ENCODE results near the gene AARS2.

Gene AARS2

DNA sequence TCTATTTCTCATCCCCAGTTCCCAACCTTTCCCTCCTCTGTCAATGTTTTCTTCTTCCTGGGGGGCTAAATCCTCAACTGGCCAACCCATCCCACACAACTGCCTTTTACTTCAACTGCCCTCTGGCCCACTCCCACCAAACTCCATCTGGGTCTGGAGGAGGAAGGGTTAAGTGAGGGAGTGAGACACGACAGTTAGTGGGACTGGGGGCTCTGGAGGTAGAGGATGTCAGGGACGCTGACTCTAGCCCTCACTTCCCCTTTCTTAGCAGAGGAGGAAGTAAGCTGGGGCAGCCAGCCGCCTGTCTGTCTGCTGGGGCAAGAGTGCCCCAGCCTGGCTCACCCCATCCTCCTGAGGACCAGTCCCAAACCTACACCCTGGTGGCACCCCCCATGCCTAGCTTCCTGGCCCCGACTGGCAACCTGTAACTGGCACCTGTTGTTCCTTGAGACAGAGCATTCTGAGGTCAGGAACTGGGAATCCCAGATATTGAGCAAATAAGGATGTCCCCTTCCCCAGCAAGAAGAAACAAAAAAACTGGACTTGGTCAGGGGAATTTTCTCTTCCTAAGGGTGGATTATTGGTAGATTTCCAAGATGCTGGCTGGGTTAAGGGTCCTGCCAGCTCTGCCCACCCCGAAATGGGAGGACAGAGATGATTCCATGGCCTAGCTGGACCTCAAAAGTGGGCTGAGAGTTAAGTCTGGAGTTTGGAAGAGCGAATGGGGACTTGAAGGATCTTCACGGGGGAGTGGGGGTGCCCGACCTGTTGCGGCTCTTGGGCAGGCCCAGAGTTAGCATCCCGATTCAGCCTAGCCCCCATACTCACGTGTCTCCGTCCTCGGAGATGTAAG lies 48.8 kb downstream of the AARS2 start:
- DNase-seq (ENCODE audit: low spot score), result peak; percentile 70
- TF ChIP-seq, protein P1, sequence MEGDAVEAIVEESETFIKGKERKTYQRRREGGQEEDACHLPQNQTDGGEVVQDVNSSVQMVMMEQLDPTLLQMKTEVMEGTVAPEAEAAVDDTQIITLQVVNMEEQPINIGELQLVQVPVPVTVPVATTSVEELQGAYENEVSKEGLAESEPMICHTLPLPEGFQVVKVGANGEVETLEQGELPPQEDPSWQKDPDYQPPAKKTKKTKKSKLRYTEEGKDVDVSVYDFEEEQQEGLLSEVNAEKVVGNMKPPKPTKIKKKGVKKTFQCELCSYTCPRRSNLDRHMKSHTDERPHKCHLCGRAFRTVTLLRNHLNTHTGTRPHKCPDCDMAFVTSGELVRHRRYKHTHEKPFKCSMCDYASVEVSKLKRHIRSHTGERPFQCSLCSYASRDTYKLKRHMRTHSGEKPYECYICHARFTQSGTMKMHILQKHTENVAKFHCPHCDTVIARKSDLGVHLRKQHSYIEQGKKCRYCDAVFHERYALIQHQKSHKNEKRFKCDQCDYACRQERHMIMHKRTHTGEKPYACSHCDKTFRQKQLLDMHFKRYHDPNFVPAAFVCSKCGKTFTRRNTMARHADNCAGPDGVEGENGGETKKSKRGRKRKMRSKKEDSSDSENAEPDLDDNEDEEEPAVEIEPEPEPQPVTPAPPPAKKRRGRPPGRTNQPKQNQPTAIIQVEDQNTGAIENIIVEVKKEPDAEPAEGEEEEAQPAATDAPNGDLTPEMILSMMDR (IDR thresholded peaks at IDR 0.05; ENCODE audit: borderline replicate concordance, control extremely low read depth, extremely low read depth, insufficient read depth, missing control alignments), result no peak
- in situ Hi-C loops (cut with MboI; ENCODE audit: low sequenced_read_pairs, unreplicated experiment), result no loop called here

DNA sequence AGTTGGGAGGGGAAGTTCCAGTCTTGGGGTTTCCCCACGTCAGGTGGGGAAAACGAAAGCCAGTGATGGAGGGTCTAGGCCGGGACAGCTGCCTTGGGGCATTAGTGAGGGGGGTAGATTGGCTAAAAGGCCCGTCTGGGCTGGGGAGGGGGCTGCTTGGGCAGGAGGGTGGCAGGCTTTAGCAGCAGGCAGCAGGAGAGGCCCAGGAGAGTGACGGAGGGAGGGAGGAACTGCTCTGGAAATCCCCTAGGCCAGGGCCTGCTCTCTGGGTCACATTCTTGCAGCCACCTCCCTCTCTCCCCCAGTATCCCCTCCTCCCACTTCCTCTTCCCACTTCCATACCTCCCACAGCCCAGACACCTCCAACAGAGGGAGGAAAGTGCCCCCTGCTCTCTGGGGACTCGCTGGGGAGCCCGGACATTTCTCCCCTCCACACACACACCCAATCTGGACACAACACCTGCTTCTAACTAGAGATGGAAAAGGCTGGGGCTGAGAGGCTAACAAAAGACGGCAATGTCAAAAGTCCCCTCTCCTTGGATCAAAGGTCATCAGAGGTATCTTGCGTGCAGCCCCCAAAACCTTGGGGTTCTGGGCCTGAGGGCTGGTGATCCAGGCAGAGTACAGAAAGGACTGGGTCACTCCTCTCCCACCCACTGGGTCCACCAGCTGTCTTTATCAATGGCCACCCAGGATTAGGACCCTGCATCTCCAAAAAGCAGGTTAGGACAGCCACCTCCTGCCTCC lies 49.6 kb downstream of the AARS2 start:
- peak; percentile 73 for DNase-seq (ENCODE audit: low spot score)
- TF ChIP-seq, protein P1 (IDR thresholded peaks at IDR 0.05; ENCODE audit: borderline replicate concordance, control extremely low read depth, extremely low read depth, insufficient read depth, missing control alignments), result no peak
- in situ Hi-C loops (cut with MboI; ENCODE audit: low sequenced_read_pairs, unreplicated experiment), result no loop called here

DNA sequence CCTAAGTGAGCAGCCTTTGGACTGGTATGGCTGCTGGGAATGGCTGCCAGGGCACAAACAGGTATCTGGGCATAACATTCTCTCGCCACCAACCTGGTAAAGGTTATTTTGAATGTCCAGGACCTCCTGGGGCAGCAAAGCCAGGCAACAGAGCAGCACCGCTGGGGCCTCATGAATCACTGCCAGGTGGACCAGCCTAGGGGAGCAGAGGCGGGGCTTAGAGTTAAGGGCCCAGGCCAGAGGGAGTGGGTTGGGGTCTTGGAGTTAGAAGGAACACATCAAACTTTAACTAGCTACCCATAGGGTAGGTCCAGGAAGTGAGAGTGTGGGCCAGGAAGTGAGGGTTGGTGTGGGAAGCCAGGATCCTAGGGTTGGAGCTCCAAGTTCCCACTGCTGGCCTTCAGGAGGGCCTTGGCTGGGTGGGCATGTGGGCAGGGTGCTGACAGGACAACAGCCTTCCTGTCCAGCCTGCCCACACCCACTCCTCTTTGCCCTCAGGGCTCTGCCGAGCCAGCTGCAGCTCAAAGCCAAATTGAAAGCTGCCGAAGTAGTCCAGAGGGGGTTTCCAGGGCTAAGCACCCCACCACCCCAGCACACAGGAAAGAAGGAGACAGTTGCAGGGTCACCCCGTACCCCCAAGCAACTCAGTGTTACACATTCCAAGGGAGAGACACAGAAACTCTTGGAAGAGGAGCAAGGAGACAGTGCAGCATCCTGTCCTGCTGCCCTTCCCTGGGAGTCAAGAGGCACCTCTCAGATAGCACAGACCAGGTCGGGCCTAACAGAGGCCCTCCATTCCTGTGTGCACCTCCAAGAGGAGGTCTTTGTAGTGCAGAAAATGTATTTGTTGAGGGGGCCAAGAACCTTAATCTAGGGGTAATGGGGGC lies 50.4 kb downstream of the AARS2 start:
- no peak for DNase-seq (ENCODE audit: low spot score)
- TF ChIP-seq, protein P1 (IDR thresholded peaks at IDR 0.05; ENCODE audit: borderline replicate concordance, control extremely low read depth, extremely low read depth, insufficient read depth, missing control alignments), result no peak
- in situ Hi-C loops (cut with MboI; ENCODE audit: low sequenced_read_pairs, unreplicated experiment), result no loop called here

DNA sequence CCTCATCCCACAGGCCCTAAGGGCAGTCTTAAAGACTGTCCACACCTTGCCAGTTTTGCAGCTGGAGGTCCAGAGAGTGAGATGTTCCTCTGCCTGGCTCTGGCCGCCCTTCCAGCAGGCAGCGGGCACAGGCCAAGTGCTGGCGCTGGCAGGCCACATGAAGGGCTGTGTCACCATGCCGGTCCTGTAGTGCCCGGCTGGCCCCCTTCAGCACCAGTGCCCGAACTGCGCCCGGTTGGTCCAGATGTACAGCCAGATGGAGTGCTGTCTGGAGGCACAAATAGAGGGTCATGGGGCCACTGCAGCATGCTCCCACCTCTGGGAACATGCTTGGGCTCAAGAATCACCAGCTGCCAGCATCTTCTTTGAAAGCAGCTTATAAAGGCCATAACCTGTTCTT lies 51.6 kb downstream of the AARS2 start:
- no peak for DNase-seq (ENCODE audit: low spot score)
- in situ Hi-C loops (cut with MboI; ENCODE audit: low sequenced_read_pairs, unreplicated experiment), result no loop called here
- TF ChIP-seq, protein P1 (IDR thresholded peaks at IDR 0.05; ENCODE audit: borderline replicate concordance, control extremely low read depth, extremely low read depth, insufficient read depth, missing control alignments), result no peak

DNA sequence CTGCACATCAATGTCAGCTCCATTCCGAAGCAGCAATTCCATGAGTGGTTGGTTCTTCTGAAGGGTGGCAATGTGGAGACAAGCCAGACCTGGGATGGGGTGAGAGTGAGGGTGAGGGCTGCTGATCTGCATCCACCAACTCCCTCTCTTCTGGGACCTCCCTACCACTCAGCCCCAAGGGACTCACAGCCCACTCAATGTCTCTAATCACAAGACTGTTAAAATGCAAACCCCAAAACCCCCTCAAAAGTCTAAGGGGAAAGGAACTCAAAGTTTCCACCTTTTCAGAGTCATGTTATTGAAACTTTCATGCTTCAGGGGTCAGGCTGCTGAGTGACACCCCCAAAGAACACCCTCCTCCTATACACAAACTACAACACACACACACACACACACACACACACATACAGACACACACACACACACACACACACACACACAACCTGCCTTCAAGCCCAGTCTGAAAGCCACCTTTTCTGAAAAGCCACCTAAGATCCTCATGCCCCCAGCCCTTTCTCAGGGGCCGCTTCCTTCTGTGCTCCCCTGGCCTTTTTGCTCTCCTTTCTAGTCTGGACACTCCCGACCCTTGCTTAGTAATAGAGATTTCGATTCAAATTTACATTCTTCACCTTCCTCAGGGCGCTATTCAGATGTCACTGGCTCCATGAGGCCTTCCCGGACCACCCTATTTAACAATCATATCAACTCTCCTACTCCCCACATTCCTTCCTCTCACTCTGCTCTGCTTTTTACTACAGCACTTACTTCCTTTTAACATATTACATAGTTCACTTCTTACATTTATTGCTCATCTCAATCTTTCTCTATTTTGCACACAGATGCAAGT lies 52.5 kb downstream of the AARS2 start:
- DNase-seq (ENCODE audit: low spot score), result peak; percentile 75
- in situ Hi-C loops (cut with MboI; ENCODE audit: low sequenced_read_pairs, unreplicated experiment), result no loop called here

More for the DNA sequence above, 52.5 kb downstream of the AARS2 start:
- TF ChIP-seq, protein P1 (IDR thresholded peaks at IDR 0.05; ENCODE audit: borderline replicate concordance, control extremely low read depth, extremely low read depth, insufficient read depth, missing control alignments), result no peak
